Cardiac ventricle fibroblast (primary cell): ENCODE data around the gene KRT12. TPM values are rescaled to one million over a fixed set of nuclear protein-coding genes. Genes with fewer than 3 reads are reported as not detected.

Experiments
- total RNA-seq: library from RNA; depleted of rRNA; stranded (reverse); fragments of >200 nt; gene quantifications from 2 replicates; pipeline ENCODE4 v1.2.3, GENCODE V29; 2015

KRT12 gene
- not detected in 2 replicates for total RNA-seq

GRCh38 chr17:40866838-40867237 is at the start of gene KRT12:
Gene KRT12 (minus strand): TSS chr17:40867223. CDS start chr17:40867186, 37 bp downstream.

GRCh38 chr17:40884708-40885512 is 17.9 kb upstream of the KRT12 start, which contains the start of gene KRT20:
Gene KRT20 (minus strand): TSS chr17:40885242. CDS start chr17:40885185, 57 bp downstream.

GRCh38 chr17:40822132-40822812 is 44.8 kb downstream of the KRT12 start, which contains the start of gene KRT10:
Gene KRT10 (minus strand): TSS chr17:40822614. CDS start chr17:40822585, 29 bp downstream.

Other genes starting within 250 kb of the KRT12 start
- gene SMARCE1, start 219.4 kb downstream of the KRT12 start, total RNA-seq = 64.1 and 75.1 TPM in 2 replicates
- gene KRT222, start 202.0 kb downstream of the KRT12 start, total RNA-seq = not detected in 2 replicates
- gene KRT24, start 163.5 kb downstream of the KRT12 start, total RNA-seq = not detected in 2 replicates
- gene KRT25, start 111.9 kb downstream of the KRT12 start, total RNA-seq = not detected in 2 replicates
- gene KRT26, start 95.0 kb downstream of the KRT12 start, total RNA-seq = not detected in 2 replicates
- not detected in 2 replicates for gene KRT27, start 84.7 kb downstream of the KRT12 start, total RNA-seq
- gene KRT28, start 67.3 kb downstream of the KRT12 start, total RNA-seq = not detected in 2 replicates
- gene KRT10, start 44.6 kb downstream of the KRT12 start, total RNA-seq = 8.9 and 10.4 TPM in 2 replicates
- not detected in 2 replicates for gene KRT20, start 18.0 kb upstream of the KRT12 start, total RNA-seq
- not detected in 2 replicates for gene KRT23, start 70.4 kb upstream of the KRT12 start, total RNA-seq
- not detected in 2 replicates for gene KRT39, start 99.7 kb upstream of the KRT12 start, total RNA-seq
- not detected in 2 replicates for gene KRT40, start 117.1 kb upstream of the KRT12 start, total RNA-seq
- gene KRTAP3-3, start 126.9 kb upstream of the KRT12 start, total RNA-seq = not detected in 2 replicates
- not detected in 2 replicates for gene KRTAP3-2, start 132.7 kb upstream of the KRT12 start, total RNA-seq
- gene KRTAP3-1, start 141.9 kb upstream of the KRT12 start, total RNA-seq = not detected in 2 replicates
- gene KRTAP1-5, start 160.0 kb upstream of the KRT12 start, total RNA-seq = not detected in 2 replicates
- not detected in 2 replicates for gene KRTAP1-4, start 163.0 kb upstream of the KRT12 start, total RNA-seq
- gene KRTAP1-3, start 167.7 kb upstream of the KRT12 start, total RNA-seq = not detected in 2 replicates
- not detected in 2 replicates for gene KRTAP1-1, start 174.2 kb upstream of the KRT12 start, total RNA-seq
- not detected in 2 replicates for gene KRTAP2-1, start 180.1 kb upstream of the KRT12 start, total RNA-seq
- gene KRTAP2-2, start 188.0 kb upstream of the KRT12 start, total RNA-seq = not detected in 2 replicates
- gene KRTAP2-3, start 192.9 kb upstream of the KRT12 start, total RNA-seq = not detected in 2 replicates
- gene KRTAP2-4, start 198.7 kb upstream of the KRT12 start, total RNA-seq = not detected in 2 replicates
- not detected in 2 replicates for gene KRTAP4-7, start 216.9 kb upstream of the KRT12 start, total RNA-seq
- gene KRTAP4-8, start 230.9 kb upstream of the KRT12 start, total RNA-seq = not detected in 2 replicates
- not detected in 2 replicates for gene KRTAP4-16, start 235.0 kb upstream of the KRT12 start, total RNA-seq
- not detected in 2 replicates for gene KRTAP4-9, start 238.2 kb upstream of the KRT12 start, total RNA-seq